Measurements from ENCODE around the gene HOXB7. TPM values are rescaled to one million over a fixed set of nuclear protein-coding genes. Genes with fewer than 3 reads are reported as not detected.

Gene HOXB7
- total RNA-seq, 1 experiment from 2014 or later: not detected

- ATAC-seq (no peak), DNase-seq (ENCODE audit: low spot score) (no peak)
- Mint-ChIP-seq H3K9me3 (no peaks in the 10 kb centered on the region), H3K4me1 (peaks cover 24% of the 10 kb centered on the region), H3K4me3 (no peak overlapping the region), H3K36me3 (no peaks in the 10 kb centered on the region), H3K27ac (no peak overlapping the region), H3K27me3 (ENCODE audit: low read depth) (peaks cover 100% of the 10 kb centered on the region; the same call in 1 of the 2 replicates)
- TF ChIP-seq E2F1 (CRISPR knock-in tag; IDR thresholded peaks at IDR 0.05) (no peak), ATF3 (CRISPR knock-in tag; conservative IDR thresholded peaks at IDR 0.05) (no peak)
- CTCF ChIA-PET: interaction anchor here (1.1 to 4.1 kb wide), 5 partner anchors 13 to 395 kb away, joined by 3 to 27 read pairs (median 3); no protein-coding TSS in a partner anchor
- POLR2A ChIA-PET: no interaction called here
These were observed 12.8 kb upstream of the HOXB7 start for GRCh38 chr17:48623583-48623982.

GRCh38 chr17:48622857-48623256, 12.0 kb upstream of the HOXB7 start:
- Mint-ChIP-seq H3K27me3 (ENCODE audit: low read depth) (peaks cover 100% of the 10 kb centered on the region; the same call in 1 of the 2 replicates), H3K36me3 (no peaks in the 10 kb centered on the region), H3K9me3 (no peaks in the 10 kb centered on the region), H3K4me3 (no peak overlapping the region), H3K4me1 (peaks cover 29% of the 10 kb centered on the region), H3K27ac (no peak overlapping the region)
- DNase-seq (ENCODE audit: low spot score) (no peak), ATAC-seq (no peak)
- CTCF ChIA-PET: interaction anchor here (1.1 to 4.1 kb wide), 6 partner anchors 14 to 394 kb away, joined by 3 to 27 read pairs (median 3); no protein-coding TSS in a partner anchor
- POLR2A ChIA-PET: no interaction called here
- TF ChIP-seq ARID4B (CRISPR knock-in tag; IDR thresholded peaks at IDR 0.05; ENCODE audit: borderline replicate concordance) (no peak), ZNF423 (CRISPR knock-in tag; IDR thresholded peaks at IDR 0.05) (no peak), ETV6 (CRISPR knock-in tag; IDR thresholded peaks at IDR 0.05) (no peak), E2F4 (CRISPR knock-in tag; IDR thresholded peaks at IDR 0.05; ENCODE audit: borderline replicate concordance, low read depth) (no peak), E2F1 (CRISPR knock-in tag; IDR thresholded peaks at IDR 0.05) (no peak), ATF2 (CRISPR knock-in tag; IDR thresholded peaks at IDR 0.05; ENCODE audit: borderline replicate concordance, low read depth) (no peak), SP1 (CRISPR knock-in tag; conservative IDR thresholded peaks at IDR 0.05) (no peak), ESRRA (CRISPR knock-in tag; IDR thresholded peaks at IDR 0.05; ENCODE audit: borderline replicate concordance) (no peak), ZBTB43 (CRISPR knock-in tag; IDR thresholded peaks at IDR 0.05) (no peak), ZNF138 (CRISPR knock-in tag; conservative IDR thresholded peaks at IDR 0.05) (no peak), IRF2 (CRISPR knock-in tag; IDR thresholded peaks at IDR 0.05; ENCODE audit: borderline replicate concordance, low read depth) (no peak), MYBL2 (CRISPR knock-in tag; IDR thresholded peaks at IDR 0.05) (no peak), KAT7 (CRISPR knock-in tag; IDR thresholded peaks at IDR 0.05; ENCODE audit: borderline replicate concordance) (no peak), PREB (CRISPR knock-in tag; IDR thresholded peaks at IDR 0.05; ENCODE audit: borderline replicate concordance) (no peak), FOXP4 (CRISPR knock-in tag; IDR thresholded peaks at IDR 0.05) (no peak), IRF1 (CRISPR knock-in tag; IDR thresholded peaks at IDR 0.05) (no peak)
